K562 (cell line): ENCODE data around the gene OR10D3. TPM values are rescaled to one million over a fixed set of nuclear protein-coding genes. Genes with fewer than 3 reads are reported as not detected.

Experiments used
- ATAC-seq: fragments of 200-7000 bp; cut with Tn5 transposase; 3 replicates; pipeline ENCODE4 v1.9.1; 2020; ENCODE audit warnings: moderate library complexity
- BruUV-seq: library from RNA; stranded (reverse); fragments of 400-500 nt; replicated peaks from 2 replicates; lab custom pipeline; 2021; lab: Mats Ljungman, UMichigan
- CTCF ChIA-PET: fragments of 300-600 bp; formaldehyde crosslinking; extraction: SDS; loops from one replicate; lab custom pipeline; 2021; ENCODE audit warnings: low intra/inter-chr PET ratio; lab: Yijun Ruan, JAX
- POLR2A ChIA-PET: fragments of 300-600, 350-650 bp; sonication (Branson Sonifier 250); formaldehyde crosslinking; extraction: SDS; loops from one replicate; lab custom pipeline; 2021; ENCODE audit warnings: antibody characterized with exemption, inconsistent platforms; lab: Yijun Ruan, JAX
- DNase-seq, 4 experiments: peaks; one replicate each; pipeline versions ENCODE4 v3.0.0 to v3.0.0-alpha.2; 2011 to 2018; ENCODE audit warnings: low spot score in 3 of 4, mixed read lengths in 3 of 4; ENCODE audit errors: extremely low read depth in 1 of 4
- FAIRE-seq: peaks from 2 replicates; lab custom pipeline; 2011; peaks lifted over from hg19 to GRCh38; lab: Jason Lieb, UNC
- H2AFZ ChIP-seq: 2 replicates; pipeline ENCODE4 v1.6.0; 2011; ENCODE audit warnings: low read depth, low read length, control low read depth, inconsistent platforms
- H3K27ac ChIP-seq: fragments of 200-600 bp; 3 replicates; pipeline ENCODE4 v1.8.0; 2011; ENCODE audit warnings: low read depth, mild to moderate bottlenecking, control low read depth, inconsistent platforms, low read length, moderate library complexity, mixed read lengths; ENCODE audit errors: extremely low read depth
- H3K27me3 ChIP-seq, 2 experiments: fragments of 300-600 bp in 1 of 2; 2 replicates in 1 of 2; 3 replicates in 1 of 2; pipeline versions ENCODE4 v1.6.0 to v1.8.0; 2011; ENCODE audit warnings: inconsistent platforms in 2 of 2, low read length in 2 of 2, mild to moderate bottlenecking in 1 of 2, mixed read lengths in 1 of 2, moderate library complexity in 1 of 2; ENCODE audit not compliant: control insufficient read depth in 2 of 2, insufficient read depth in 2 of 2
- H3K36me3 ChIP-seq: fragments of 300-600 bp; 3 replicates; pipeline ENCODE4 v1.8.0; 2011; ENCODE audit warnings: mild to moderate bottlenecking, low read length, inconsistent platforms; ENCODE audit not compliant: control insufficient read depth, insufficient read depth
- H3K4me1 ChIP-seq, 2 experiments: fragments of 200-600 bp in 1 of 2; replicated peaks in 1 of 2; 2 replicates in 1 of 2; 3 replicates in 1 of 2; pipeline versions ENCODE4 v1.5.1 to v1.8.0; 2011; ENCODE audit warnings: inconsistent platforms in 2 of 2, low read length in 2 of 2, mild to moderate bottlenecking in 1 of 2, mixed read lengths in 1 of 2, moderate library complexity in 1 of 2; ENCODE audit not compliant: control insufficient read depth in 2 of 2, insufficient read depth in 2 of 2
- H3K4me2 ChIP-seq: 2 replicates; pipeline ENCODE4 v1.6.1; 2011; ENCODE audit warnings: low read length, control low read depth, inconsistent platforms, mixed read lengths; ENCODE audit not compliant: insufficient read depth
- H3K4me3 ChIP-seq: fragments of 200-600 bp; sonication (generic), shearing (Covaris generic); 2 replicates; pipeline ENCODE4 v1.5.1; 2016; ENCODE audit warnings: control low read depth, inconsistent platforms
- H3K79me2 ChIP-seq: fragments of 200-600 bp; 3 replicates; pipeline ENCODE4 v1.8.0; 2011; ENCODE audit warnings: low read length, inconsistent platforms; ENCODE audit not compliant: control insufficient read depth, insufficient read depth
- H3K9ac ChIP-seq, 2 experiments: 2 replicates each; pipeline versions ENCODE4 v1.6.0 to v1.6.1; 2011; ENCODE audit warnings: low read depth in 2 of 2, low read length in 2 of 2, control low read depth in 1 of 2, inconsistent platforms in 1 of 2, mild to moderate bottlenecking in 1 of 2, mixed read lengths in 1 of 2; ENCODE audit not compliant: insufficient read depth in 1 of 2
- H3K9me1 ChIP-seq: one replicate; pipeline ENCODE4 v1.6.0; 2011; ENCODE audit warnings: inconsistent platforms, mild to moderate bottlenecking, low read length, moderate library complexity; ENCODE audit not compliant: control insufficient read depth, insufficient read depth
- H3K9me3 ChIP-seq: replicated peaks from 2 replicates; pipeline ENCODE4 v1.5.1; 2011; ENCODE audit warnings: low read depth, low read length, inconsistent platforms; ENCODE audit not compliant: control insufficient read depth, insufficient read depth
- H4K20me1 ChIP-seq: replicated peaks from 2 replicates; pipeline ENCODE4 v1.6.1; 2011; ENCODE audit warnings: low read length, inconsistent platforms, mixed read lengths; ENCODE audit not compliant: control insufficient read depth, insufficient read depth
- BCL6 ChIP-seq: fragments of 250-450 bp; sonication (Bioruptor Pico); IDR thresholded peaks from 2 replicates; pipeline ENCODE4 v1.4.0; 2020
- HCFC1 ChIP-seq: IDR thresholded peaks from 2 replicates; pipeline ENCODE4 v1.6.1; 2012; ENCODE audit warnings: low read depth, low read length, improper control_type of control experiment
- HMGN3 ChIP-seq: IDR thresholded peaks from 2 replicates; pipeline ENCODE4 v1.6.1; 2011; ENCODE audit warnings: borderline replicate concordance, low read depth, mild to moderate bottlenecking, mixed read lengths, low read length; ENCODE audit not compliant: insufficient read length; ENCODE audit errors: extremely low read depth
- NBN ChIP-seq: fragments of 450-650 bp; IDR thresholded peaks from 2 replicates; pipeline ENCODE4 v1.6.1; 2016; ENCODE audit warnings: low read depth, mild to moderate bottlenecking
- PCBP2 ChIP-seq: fragments of 200-400 bp; formaldehyde crosslinking; IDR thresholded peaks from 2 replicates; pipeline ENCODE4 v1.6.1; 2018; ENCODE audit warnings: low read length, low read depth, mild to moderate bottlenecking, moderate library complexity; ENCODE audit not compliant: poor library complexity, severe bottlenecking
- RFX1 ChIP-seq: fragments of 450-650 bp; IDR thresholded peaks from 2 replicates; pipeline ENCODE4 v1.6.1; 2016; ENCODE audit warnings: mild to moderate bottlenecking, moderate library complexity
- SMAD3 ChIP-seq: fragments of 450-650 bp; formaldehyde crosslinking; conservative IDR thresholded peaks from 2 replicates; pipeline ENCODE4 v1.4.0; 2020; ENCODE audit warnings: mild to moderate bottlenecking
- SREBF2 ChIP-seq: sonication (generic); formaldehyde crosslinking; IDR thresholded peaks from 2 replicates; pipeline ENCODE4 v1.4.0; 2020; ENCODE audit warnings: mild to moderate bottlenecking, missing genetic modification reagents
- TRIM28 ChIP-seq: fragments of 450-650 bp; IDR thresholded peaks from 2 replicates; pipeline ENCODE4 v1.6.1; 2017
- YY1 ChIP-seq, 3 experiments: IDR thresholded peaks; 2 replicates each; pipeline ENCODE4 v1.6.1; 2011; ENCODE audit warnings: low read length in 2 of 3, mild to moderate bottlenecking in 2 of 3, moderate library complexity in 2 of 3, borderline replicate concordance in 1 of 3, control low read depth in 1 of 3, low read depth in 1 of 3; ENCODE audit not compliant: insufficient read depth in 3 of 3, insufficient replicate concordance in 2 of 3, control insufficient read depth in 1 of 3, insufficient read length in 1 of 3; ENCODE audit errors: extremely low read depth in 1 of 3
- ZNF561 ChIP-seq: fragments of 450-650 bp; formaldehyde crosslinking; conservative IDR thresholded peaks from 2 replicates; pipeline ENCODE4 v1.4.0; 2020; ENCODE audit warnings: mild to moderate bottlenecking, moderate library complexity
- ZNF77 ChIP-seq: fragments of 250-450 bp; sonication (Bioruptor Pico); IDR thresholded peaks from 2 replicates; pipeline ENCODE4 v1.5.0; 2020
- WGBS: fragments of 100-300 bp; shearing (Covaris generic); methylation state at CpG from one replicate; pipeline ENCODE4 v1.1.6; 2016; ENCODE audit warnings: low coverage, mixed read lengths; ENCODE audit not compliant: insufficient coverage; ENCODE audit errors: missing lambda C conversion rate; 5-methylcytosine and 5-hydroxymethylcytosine counted together
- in situ Hi-C: fragments of 300-500 bp; cut with MboI; formaldehyde crosslinking; loops from 4 replicates; pipeline ENCODE4 v1.15.0; 2018; ENCODE audit warnings: inconsistent platforms, mixed read lengths
- intact Hi-C: fragments of 100-400 bp; cut with micrococcal nuclease; formaldehyde crosslinking; loops from 2 replicates; pipeline ENCODE4 v1.14.2; 2022
- polyA plus RNA-seq, 8 experiments: library from polyadenylated mRNA; depleted of rRNA in 4 of 8; stranded (reverse) in 5 of 8; unstranded in 3 of 8; fragments of >200 nt; fragmentation: Nextera tagmentation in 2 of 8; fragmentation: Illumina TruSeq in 1 of 8; extraction: Ambion mirVana in 2 of 8; extraction: Trizol in 1 of 8; gene quantifications; 2 replicates each; pipeline versions ENCODE4 v1.2.1 to v1.2.3, GENCODE V29; 2011 to 2014; ENCODE audit warnings: inconsistent platforms in 1 of 8, missing spikeins in 1 of 8
- total RNA-seq, 7 experiments: library from RNA; depleted of rRNA in 6 of 7; stranded (reverse); fragments of >200 nt in 6 of 7; fragmentation: Illumina TruSeq in 2 of 7; extraction: Trizol in 2 of 7; gene quantifications; 2 replicates each; pipeline versions ENCODE4 v1.2.1 to v1.2.3, GENCODE V29; 2011 to 2021; ENCODE audit warnings: low replicate concordance in 1 of 7
- TF ChIP-seq, protein P1 (sequence below): sonication (generic); formaldehyde crosslinking; IDR thresholded peaks from 2 replicates; pipeline ENCODE4 v1.8.0; 2023; ENCODE audit warnings: missing genetic modification reagents, mild to moderate bottlenecking, borderline replicate concordance

The OR10D3 gene
- total and polyA plus RNA-seq, 9 of the 15 experiments (the other 6 are each of a cell fraction or from before 2014, with no cell fraction given), result 0.07 to 2.9 (median 0.80) TPM; not detected in 1

DNA sequence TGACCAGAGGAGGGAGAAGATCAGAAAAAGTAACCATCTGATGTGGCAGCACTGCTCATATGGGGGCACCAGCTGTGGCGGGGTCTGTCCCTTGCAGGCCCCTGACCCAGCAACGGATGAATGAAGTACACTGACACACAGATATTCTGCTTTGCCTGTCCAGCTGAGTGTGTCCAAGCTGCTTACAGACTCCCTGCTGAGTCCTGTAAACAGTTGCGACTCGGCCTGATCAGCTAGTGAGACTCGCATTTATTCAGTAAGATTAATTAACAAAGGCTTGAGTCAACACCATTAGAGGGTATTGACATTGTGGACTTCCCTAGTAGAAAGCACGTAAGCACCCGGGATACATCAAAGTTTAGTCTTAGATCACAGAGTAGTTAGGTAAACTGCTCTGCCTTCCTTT is 15.3 kb upstream of the OR10D3 start:
- H2AFZ ChIP-seq, result peak overlapping the region; percentile 35; the same call in 1 of the 2 replicates
- WGBS, result 60% methylated on average over 6 of the region's 7 CpGs
- H3K27me3 ChIP-seq, result no peaks in the 10 kb centered on the region
- H4K20me1 ChIP-seq, result no peaks in the 10 kb centered on the region
- FAIRE-seq, result no peak
- intact Hi-C loops (no loop called here), in situ Hi-C loops (no loop called here)
- CTCF ChIA-PET, result no interaction called here
- no peak overlapping the region for H3K4me2 ChIP-seq
- no peaks in the 10 kb centered on the region for H3K9me3 ChIP-seq
- POLR2A ChIA-PET, result interaction anchor here (1.4 kb wide), 1 partner anchor 12 kb away, joined by 3 read pairs; no protein-coding TSS in a partner anchor
- peaks cover 5 to 7% of the 10 kb centered on the region in 2 experiments; a peak in 4 of 5 replicates for H3K4me1 ChIP-seq
- H3K4me3 ChIP-seq, result no peak overlapping the region
- DNase-seq, result no peak
- peaks cover 17% of the 10 kb centered on the region for H3K79me2 ChIP-seq
- ATAC-seq, result no peak
- H3K9me1 ChIP-seq, result no peaks in the 10 kb centered on the region
- BruUV-seq, result no TSS peak
- no peaks in the 10 kb centered on the region for H3K36me3 ChIP-seq
- H3K27ac ChIP-seq, result no peak overlapping the region
- no peak overlapping the region for H3K9ac ChIP-seq
- no peak for TF ChIP-seq PCBP2
- no peak for TF ChIP-seq HCFC1
- TF ChIP-seq ZNF77 (CRISPR knock-in tag), result no peak
- no peak for TF ChIP-seq HMGN3
- TF ChIP-seq, protein P1, sequence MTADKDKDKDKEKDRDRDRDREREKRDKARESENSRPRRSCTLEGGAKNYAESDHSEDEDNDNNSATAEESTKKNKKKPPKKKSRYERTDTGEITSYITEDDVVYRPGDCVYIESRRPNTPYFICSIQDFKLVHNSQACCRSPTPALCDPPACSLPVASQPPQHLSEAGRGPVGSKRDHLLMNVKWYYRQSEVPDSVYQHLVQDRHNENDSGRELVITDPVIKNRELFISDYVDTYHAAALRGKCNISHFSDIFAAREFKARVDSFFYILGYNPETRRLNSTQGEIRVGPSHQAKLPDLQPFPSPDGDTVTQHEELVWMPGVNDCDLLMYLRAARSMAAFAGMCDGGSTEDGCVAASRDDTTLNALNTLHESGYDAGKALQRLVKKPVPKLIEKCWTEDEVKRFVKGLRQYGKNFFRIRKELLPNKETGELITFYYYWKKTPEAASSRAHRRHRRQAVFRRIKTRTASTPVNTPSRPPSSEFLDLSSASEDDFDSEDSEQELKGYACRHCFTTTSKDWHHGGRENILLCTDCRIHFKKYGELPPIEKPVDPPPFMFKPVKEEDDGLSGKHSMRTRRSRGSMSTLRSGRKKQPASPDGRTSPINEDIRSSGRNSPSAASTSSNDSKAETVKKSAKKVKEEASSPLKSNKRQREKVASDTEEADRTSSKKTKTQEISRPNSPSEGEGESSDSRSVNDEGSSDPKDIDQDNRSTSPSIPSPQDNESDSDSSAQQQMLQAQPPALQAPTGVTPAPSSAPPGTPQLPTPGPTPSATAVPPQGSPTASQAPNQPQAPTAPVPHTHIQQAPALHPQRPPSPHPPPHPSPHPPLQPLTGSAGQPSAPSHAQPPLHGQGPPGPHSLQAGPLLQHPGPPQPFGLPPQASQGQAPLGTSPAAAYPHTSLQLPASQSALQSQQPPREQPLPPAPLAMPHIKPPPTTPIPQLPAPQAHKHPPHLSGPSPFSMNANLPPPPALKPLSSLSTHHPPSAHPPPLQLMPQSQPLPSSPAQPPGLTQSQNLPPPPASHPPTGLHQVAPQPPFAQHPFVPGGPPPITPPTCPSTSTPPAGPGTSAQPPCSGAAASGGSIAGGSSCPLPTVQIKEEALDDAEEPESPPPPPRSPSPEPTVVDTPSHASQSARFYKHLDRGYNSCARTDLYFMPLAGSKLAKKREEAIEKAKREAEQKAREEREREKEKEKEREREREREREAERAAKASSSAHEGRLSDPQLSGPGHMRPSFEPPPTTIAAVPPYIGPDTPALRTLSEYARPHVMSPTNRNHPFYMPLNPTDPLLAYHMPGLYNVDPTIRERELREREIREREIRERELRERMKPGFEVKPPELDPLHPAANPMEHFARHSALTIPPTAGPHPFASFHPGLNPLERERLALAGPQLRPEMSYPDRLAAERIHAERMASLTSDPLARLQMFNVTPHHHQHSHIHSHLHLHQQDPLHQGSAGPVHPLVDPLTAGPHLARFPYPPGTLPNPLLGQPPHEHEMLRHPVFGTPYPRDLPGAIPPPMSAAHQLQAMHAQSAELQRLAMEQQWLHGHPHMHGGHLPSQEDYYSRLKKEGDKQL (CRISPR knock-in tag), result no peak
- no peak for TF ChIP-seq BCL6 (CRISPR knock-in tag)
- TF ChIP-seq SREBF2, result no peak
- TF ChIP-seq TRIM28, result no peak
- no peak for TF ChIP-seq ZNF561 (CRISPR knock-in tag)
- no peak for TF ChIP-seq SMAD3 (CRISPR knock-in tag)
- TF ChIP-seq NBN, result no peak
- no peak for TF ChIP-seq YY1 (IDR thresholded peaks at IDR 0.05; ENCODE audit: borderline replicate concordance in 1 of 3, control insufficient read depth in 1 of 3, extremely low read depth in 1 of 3, insufficient read depth in 3 of 3, insufficient read length in 1 of 3, insufficient replicate concordance in 2 of 3, low read depth in 1 of 3, low read length in 2 of 3)
- TF ChIP-seq RFX1, result no peak
